Measurements from ENCODE around the gene PIGU.
"Not testable (repeated sequence)": the region's sequence is repeated elsewhere in the genome, so short reads cannot be mapped to it uniquely, and the experiment has no call there.

Gene PIGU

GRCh38 chr20:34706302-34706875 lies 29.5 kb upstream of the PIGU start:
- FAIRE-seq: no peak

- FAIRE-seq: no peak
These were observed 28.8 kb upstream of the PIGU start for GRCh38 chr20:34705397-34706301.

- FAIRE-seq: no peak
These were observed 28.1 kb upstream of the PIGU start for GRCh38 chr20:34705008-34705396.

- FAIRE-seq: no peak
These were observed 27.5 kb upstream of the PIGU start, which contains the start of gene TP53INP2 for GRCh38 chr20:34704177-34705007. Gene TP53INP2, plus strand, starts transcription at chr20:34704344. Its CDS starts 4,396 bp downstream, at chr20:34708740.

- no peak for FAIRE-seq
These were observed 26.7 kb upstream of the PIGU start for GRCh38 chr20:34703424-34704176.

GRCh38 chr20:34703061-34703423 lies 26.1 kb upstream of the PIGU start:
- no peak for FAIRE-seq

- no peak for FAIRE-seq
These were observed 24.7 kb upstream of the PIGU start for GRCh38 chr20:34701405-34702085.

- no peak for FAIRE-seq
These were observed 16.5 kb upstream of the PIGU start for GRCh38 chr20:34693414-34693813.

GRCh38 chr20:34691838-34692237 lies 14.9 kb upstream of the PIGU start:
- FAIRE-seq: no peak

- FAIRE-seq: no peak
These were observed 12.6 kb upstream of the PIGU start for GRCh38 chr20:34689486-34689885.

- FAIRE-seq: no peak
These were observed 6.8 kb upstream of the PIGU start for GRCh38 chr20:34683667-34684066.

- no peak for FAIRE-seq
These were observed 3.8 kb upstream of the PIGU start for GRCh38 chr20:34680586-34681175.

GRCh38 chr20:34675993-34676641 lies 775 bp downstream of the PIGU start:
- no peak for FAIRE-seq

- FAIRE-seq: no peak
These were observed 1.3 kb downstream of the PIGU start for GRCh38 chr20:34675561-34675960.

- no peak for FAIRE-seq
These were observed 3.5 kb downstream of the PIGU start for GRCh38 chr20:34673412-34673811.

- no peak for FAIRE-seq
These were observed 7.8 kb downstream of the PIGU start for GRCh38 chr20:34669094-34669493.

- not testable (repeated sequence) for FAIRE-seq
These were observed 12.1 kb downstream of the PIGU start for GRCh38 chr20:34664751-34665150.

GRCh38 chr20:34663213-34663943 lies 13.5 kb downstream of the PIGU start:
- no peak for FAIRE-seq

GRCh38 chr20:34661811-34662210 lies 15.1 kb downstream of the PIGU start:
- not testable (repeated sequence) for FAIRE-seq

GRCh38 chr20:34658654-34659053 lies 18.2 kb downstream of the PIGU start:
- not testable (repeated sequence) for FAIRE-seq
